COLO668 (cell line): Measurements from ENCODE around the gene TRAF4.

Source experiments
- DNase-seq: peaks from one replicate; lab custom pipeline; 2025; ENCODE audit not compliant: unreplicated experiment; lab: John Stamatoyannopoulos, UW

TRAF4 gene

DNA sequence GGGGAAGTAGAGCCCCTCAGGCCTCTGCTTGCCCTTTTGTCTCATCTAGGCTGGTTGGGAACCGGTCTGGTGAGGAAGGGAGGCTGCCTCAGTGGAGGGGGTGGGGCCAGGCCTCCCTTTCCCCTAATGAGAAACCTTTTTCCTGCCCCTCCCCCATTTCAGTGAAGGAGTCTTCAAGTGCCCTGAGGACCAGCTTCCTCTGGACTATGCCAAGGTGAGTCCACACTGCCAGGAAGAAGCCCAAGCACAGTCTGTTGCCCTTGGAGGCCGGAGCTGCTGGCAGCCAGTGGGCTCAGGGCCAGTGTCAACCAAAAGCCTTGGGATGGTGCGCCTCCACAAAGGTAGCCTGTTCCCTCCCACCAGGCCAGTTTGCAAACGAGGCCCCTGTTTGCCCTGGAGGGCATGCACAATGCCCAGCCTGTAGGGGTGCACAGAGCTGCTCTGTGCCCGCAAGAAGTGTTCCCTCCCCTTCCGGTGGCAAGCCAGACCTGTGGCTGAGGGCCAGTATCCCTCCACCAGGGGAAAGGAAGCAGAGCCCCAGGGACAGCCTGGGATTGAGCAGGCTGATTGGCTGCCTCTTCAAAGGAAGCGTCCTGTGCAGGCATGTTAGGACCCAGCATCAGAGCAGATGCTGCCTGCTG lies 3.4 kb downstream of the TRAF4 start:
- DNase-seq = no peak

DNA sequence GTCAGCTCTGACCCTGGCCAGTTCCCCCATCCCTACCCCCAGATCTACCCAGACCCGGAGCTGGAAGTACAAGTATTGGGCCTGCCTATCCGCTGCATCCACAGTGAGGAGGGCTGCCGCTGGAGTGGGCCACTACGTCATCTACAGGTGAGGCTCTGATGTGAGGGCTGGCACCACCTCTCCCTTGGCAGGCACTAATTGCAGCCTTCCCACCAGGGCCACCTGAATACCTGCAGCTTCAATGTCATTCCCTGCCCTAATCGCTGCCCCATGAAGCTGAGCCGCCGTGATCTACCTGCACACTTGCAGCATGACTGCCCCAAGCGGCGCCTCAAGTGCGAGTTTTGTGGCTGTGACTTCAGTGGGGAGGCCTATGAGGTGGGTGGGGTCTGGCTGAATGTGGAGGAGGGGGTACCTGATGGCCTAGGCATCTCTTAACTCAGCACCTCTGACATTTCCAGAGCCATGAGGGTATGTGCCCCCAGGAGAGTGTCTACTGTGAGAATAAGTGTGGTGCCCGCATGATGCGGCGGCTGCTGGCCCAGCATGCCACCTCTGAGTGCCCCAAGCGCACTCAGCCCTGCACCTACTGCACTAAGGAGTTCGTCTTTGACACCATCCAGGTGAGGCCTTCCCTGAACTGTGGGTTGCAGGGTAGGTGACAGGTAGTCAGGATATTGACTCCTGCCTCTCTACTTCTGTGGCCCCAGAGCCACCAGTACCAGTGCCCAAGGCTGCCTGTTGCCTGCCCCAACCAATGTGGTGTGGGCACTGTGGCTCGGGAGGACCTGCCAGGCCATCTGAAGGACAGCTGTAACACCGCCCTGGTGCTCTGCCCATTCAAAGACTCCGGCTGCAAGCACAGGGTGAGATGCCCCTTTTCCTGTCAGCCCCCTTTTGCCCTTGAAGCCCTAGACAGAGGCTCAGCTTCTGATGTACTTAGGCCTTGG lies 4.3 kb downstream of the TRAF4 start:
- no peak for DNase-seq

DNA sequence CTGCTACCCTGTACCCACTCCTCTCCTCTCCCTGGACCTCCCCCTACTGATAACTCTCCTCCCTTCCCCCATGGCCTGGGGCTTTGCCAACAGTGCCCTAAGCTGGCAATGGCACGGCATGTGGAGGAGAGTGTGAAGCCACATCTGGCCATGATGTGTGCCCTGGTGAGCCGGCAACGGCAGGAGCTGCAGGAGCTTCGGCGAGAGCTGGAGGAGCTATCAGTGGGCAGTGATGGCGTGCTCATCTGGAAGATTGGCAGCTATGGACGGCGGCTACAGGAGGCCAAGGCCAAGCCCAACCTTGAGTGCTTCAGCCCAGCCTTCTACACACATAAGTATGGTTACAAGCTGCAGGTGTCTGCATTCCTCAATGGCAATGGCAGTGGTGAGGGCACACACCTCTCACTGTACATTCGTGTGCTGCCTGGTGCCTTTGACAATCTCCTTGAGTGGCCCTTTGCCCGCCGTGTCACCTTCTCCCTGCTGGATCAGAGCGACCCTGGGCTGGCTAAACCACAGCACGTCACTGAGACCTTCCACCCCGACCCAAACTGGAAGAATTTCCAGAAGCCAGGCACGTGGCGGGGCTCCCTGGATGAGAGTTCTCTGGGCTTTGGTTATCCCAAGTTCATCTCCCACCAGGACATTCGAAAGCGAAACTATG lies 5.2 kb downstream of the TRAF4 start:
- DNase-seq = no peak

DNA sequence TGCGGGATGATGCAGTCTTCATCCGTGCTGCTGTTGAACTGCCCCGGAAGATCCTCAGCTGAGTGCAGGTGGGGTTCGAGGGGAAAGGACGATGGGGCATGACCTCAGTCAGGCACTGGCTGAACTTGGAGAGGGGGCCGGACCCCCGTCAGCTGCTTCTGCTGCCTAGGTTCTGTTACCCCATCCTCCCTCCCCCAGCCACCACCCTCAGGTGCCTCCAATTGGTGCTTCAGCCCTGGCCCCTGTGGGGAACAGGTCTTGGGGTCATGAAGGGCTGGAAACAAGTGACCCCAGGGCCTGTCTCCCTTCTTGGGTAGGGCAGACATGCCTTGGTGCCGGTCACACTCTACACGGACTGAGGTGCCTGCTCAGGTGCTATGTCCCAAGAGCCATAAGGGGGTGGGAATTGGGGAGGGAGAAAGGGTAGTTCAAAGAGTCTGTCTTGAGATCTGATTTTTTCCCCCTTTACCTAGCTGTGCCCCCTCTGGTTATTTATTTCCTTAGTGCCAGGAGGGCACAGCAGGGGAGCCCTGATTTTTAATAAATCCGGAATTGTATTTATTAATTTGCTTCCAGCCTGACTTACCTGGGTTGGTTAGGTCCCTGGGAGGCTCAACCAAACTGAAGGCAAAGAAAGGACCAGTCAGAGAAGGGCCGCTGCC lies 5.8 kb downstream of the TRAF4 start:
- DNase-seq = no peak

DNA sequence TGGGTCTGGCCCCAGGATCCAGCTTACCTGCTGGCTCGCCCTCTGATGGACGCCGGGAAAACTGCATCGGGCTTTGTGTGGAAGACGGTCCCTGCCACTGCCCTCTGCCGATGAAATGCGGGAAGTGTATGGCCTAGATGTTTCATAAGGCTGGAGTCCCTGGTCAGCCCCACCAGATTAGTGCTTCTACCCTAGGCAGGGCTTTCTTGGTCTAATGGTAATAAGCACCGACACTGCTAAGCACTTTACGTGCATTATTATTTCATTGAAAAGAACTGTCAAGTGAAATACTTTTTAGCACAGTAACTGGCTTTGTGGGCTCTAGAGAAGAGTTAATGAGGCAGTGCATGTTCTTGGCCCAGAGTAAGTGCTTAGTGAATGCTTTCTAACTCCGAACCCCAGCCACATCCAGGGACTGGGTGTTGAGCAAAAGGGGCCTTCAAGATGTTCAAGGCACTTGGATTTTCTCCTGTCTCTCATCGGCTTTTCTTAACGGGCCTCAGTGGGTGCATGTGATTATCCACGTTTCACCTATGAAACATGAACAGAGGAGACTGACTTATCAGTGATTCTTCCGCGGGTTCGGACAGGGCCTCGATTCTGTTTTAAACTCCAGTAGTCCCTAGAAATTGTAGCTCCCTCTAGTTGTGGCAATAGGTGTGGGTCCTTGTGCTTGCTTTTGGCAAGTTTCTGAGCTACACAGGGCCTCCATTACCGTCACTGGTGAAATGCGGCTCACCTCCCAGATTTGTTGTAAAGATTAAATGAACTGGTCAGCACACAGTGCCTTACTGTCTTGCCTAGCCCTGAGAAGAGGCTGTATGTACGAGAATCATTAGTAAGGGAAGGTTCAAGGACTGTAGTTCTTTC lies 6.6 kb downstream of the TRAF4 start:
- DNase-seq = peak; percentile 87

DNA sequence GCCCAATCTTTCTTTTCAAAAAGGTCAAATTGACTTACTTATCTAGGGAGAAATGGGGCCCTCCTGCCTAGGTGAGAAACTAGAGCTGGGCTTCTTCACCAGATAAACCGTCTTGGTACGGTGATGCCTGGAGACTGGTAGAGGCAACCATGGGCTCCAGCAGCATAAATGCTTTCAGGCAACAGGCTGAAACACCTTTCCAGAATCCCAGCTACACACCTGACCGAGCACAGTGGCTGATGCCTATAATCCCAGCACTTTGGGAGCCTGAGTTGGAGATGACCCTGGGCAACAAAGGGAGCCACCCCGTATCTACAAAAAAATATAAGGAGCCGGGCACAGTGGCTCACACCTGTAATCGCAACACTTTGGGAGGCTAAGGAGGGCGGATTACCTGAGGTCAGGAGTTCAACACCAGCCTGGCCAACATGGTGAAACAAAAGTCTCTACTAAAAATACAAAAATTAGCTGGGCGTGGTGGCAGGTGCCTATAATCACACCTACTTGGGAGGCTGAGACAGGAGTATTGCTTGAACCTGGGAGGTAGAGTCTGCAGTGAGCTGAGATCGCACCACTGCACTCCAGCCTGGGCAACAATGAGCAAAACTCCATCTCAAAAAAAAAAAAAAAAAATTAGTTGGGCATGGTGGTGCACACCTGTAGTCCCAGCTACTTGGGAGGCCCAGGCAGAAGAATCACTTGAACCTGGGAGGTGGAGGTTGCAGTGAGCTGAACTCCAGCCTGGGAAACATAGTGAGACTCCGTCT lies 8.0 kb downstream of the TRAF4 start:
- no peak for DNase-seq

DNA sequence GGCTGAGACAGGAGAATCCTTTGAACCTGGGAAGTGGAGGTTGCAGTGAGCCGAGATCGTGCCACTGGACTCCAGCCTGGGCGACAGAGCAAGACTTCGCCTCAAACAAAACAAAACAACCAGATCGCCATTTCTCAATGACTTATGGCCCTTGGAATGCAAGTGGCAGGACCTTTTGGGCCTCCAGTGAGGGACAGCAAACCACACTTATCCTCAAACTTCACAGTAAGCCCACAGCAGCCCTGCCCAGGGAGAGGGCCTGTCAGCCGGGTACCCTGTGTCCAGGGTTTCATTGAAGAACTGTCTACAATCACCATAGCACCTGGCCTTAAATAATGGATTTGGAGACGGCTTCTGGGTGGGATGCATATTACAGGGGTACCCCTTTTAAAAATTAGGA lies 11.7 kb downstream of the TRAF4 start:
- no peak for DNase-seq

DNA sequence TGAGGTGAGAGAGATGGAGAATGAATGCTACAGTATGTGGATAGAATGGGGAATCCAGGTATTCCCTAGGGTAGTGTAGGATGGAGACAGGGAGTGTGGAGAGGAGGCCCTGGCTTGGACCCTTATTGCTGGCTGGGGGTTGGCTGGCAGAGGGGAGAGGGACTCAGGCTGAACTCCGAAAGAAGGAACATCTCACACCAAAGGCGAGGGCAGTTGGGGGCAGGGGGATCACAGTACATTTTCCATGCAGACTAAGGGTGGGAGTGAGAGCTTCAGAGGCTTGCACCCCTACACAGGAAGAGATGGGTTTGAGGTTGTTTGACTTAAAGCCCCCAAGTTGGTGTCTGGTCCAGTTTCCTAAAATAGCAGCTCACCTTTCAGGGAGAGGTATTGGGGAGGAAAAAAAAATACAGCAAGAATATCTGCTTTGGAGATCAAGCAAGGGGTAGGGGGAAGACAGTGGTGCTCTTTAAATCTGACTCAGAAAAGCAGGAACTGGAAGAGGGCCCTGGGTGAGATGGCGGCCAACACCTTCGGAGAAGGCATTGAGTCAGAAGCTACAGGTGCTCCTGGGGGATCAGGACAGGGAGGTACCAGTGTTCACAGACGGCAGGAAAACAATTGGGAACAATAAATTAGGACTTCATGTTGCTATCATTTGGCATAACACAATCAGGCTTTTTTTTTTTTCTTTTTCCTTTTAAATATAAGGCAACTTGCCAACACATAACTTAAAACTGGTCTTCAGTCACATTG lies 12.4 kb downstream of the TRAF4 start:
- no peak for DNase-seq

DNA sequence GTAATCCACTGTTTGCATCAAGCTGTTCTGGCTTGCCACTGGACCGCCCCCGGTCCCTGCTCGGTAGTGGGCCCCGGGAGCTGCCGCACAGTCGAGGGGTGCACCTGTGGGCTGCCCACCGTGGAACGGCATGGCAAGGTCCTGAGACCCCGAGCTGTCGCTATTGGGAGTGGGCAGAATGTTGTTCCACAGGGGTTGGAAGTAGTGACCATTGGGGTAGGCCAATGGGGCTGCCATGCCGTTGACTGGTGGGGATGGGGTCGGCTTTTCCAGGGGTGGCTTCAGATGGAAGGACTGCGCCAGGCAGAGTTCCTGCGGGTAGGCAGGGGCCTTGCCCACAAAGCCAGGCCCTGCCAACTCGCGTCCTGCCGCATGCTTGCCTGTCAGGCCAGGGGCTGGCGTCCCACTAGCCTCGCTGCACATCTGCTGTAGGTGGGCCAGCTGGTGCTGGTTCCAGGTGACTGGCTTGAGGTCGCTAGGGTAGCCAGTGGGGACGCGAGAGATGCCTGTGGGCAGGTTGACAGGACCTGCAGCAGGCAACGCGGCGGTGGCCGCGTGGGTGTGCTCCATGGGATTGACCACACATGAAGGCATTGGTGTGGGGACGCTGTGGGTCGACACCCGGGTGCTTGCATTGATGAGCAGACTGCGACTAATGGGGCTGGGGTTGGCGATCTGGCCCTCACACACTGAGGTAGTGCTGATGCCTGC lies 14.8 kb downstream of the TRAF4 start:
- DNase-seq = no peak

DNA sequence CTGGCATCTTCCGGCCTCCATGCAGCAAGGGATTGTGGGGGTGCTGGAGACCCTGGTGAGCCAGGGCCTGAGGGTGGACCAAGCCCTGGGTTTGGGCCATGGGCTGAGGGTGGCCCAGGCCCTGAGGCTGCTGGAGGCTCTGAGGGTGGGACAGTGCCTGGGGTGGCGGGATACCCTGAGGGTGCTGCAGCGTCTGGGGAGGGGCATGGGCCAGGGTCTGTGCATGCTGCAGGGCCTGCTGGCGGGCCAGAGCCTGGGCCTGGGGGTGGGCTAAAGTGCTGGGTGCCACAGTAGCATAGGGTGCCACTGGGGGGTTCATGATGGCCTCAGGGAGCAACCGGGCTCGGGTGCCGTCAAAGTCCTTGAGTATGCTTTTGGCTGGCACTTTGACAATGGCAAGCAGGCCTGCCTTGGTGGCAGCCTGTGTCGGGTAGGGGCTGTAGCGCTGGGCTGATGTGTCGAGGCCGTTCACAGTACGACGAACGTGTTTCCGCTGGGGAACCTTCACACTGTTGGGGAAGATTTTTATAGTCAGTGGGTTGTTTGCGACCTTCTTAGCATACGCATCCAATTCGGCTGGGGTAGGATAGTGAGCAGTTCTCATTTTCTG lies 15.6 kb downstream of the TRAF4 start:
- DNase-seq = no peak

DNA sequence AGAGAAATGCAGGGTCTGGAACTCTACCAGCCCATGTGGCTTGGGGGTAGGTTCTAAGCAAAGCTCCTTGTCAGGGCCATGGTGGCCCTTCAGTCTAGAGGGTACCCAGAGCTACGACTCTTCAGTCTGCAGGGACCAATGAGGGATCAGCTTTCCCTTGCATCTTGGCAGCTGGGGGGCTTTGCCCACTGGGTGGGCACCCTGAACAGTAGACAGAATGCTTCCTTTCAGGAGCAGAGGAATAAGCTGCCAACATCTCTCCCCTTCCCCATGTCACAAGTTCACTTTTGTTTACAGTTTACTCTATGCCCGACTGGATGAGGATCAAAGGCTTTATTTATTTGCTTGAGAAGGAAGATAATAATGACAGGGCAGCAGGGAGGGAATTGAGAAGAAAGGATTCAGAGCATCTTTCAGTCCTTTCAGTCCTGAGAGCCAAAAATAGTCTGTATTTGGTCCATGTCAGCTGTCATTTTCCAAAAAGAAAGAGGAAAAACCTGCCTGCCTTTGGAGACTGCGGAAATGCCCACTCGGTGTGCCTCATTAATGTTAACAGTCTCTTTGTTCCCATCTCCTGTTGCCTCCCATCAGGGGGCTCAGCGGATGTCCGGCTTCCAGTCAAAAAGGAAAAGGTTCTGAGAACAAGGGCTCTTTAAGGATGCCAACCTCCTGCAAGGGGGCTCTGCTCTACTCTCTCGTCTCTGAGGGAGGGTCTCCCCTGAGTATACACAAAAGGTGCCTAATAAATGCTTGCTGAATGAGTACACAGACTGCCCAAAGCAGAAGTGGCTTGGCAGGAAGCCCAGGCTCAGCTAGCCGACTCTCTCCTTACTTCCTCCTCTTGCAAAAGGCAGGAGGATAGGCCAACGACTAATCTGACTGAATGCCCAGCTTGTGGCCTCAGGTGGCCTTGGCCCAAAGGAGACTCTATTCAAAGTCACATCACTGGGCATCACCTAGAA lies 17.1 kb downstream of the TRAF4 start:
- peak; percentile 4 for DNase-seq

DNA sequence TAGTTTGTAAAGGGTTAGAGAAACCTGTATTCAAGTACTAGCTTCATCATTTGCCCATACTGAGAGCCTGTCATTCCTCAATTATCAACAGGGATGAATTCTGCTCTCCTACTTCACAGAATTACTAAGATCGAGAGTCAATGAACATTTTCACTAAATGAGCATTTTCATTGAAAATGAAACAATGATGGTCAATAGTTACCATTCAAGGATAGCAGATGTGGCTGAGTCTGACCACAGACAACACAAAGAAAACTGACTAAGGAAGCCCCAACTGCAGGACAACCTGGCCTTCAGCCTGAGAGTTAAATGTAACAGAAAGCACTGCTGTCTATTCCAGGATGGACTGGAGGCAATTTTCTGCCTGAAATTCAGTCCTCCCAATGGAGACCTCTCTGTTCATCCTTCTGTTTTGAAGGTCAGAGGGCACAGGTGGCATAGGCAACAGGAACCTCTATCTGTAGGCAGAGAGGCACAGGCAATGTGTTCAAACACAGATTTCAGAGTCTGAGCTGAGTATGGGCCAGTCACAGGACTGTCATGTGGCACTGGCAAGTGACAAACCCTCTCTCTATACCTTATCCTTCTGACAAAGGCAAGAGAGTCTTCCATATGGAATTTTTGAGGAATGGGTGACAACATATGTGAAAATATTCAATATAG lies 19.5 kb downstream of the TRAF4 start:
- DNase-seq = no peak

DNA sequence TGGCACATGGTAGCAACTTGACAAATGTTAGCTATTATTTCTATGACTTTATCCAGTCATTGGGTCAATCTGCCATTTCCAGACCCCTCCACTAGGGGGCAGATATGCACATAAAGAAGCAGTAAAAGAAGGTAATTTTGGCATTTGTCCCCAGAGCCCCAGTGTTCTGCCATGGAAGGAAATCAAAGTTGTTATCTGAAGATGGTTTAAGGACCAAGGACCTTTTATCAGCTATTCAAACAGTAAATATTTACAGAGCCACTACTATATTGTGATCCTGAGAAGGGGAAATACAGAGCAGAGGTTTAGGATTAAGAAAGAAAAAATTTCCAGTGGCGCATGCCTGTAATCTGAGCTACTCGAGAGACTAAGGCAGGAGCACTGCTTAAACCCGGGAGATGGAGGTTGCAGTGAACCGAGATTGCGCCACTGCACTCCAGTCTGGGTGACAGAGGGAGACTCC lies 20.0 kb downstream of the TRAF4 start:
- peak; percentile 45 for DNase-seq

DNA sequence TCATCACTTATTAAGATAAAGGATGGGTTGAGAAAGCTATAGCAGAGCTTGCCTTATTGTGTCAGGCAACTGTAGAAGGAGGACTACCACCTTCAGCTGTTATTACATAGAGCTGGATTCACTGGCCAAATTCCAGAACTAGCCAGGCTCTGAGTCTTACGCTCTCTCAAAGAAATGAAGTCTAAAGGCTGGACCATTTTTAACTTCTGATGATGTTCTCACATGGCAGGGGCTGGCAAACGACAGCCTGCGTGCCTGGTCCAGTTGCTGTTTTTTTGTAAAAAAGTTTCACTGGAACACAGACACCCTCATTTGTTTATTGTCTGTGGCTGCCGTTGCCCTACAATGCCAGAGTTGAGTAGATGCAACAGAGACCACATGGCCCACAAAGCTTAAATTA lies 21.2 kb downstream of the TRAF4 start:
- DNase-seq = no peak

DNA sequence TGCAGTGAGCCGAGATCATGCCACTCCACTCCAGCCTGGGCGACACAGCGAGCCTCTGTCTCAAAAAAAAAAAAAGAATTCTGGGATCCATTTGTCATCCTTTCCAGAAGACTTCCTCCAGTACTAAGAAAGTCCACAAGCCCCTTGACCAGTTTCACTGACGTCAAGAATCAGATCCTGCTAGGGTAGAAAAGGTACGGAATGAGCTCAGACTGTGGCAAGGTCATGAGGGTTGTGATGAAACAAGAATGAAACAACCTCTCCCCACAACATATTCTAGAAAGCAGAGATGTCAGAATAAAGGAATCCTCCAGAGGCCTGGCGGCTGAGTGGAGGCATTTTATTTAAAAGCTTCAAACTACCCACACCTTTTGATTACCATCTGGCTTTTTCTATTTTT lies 29.9 kb downstream of the TRAF4 start:
- DNase-seq = no peak

DNA sequence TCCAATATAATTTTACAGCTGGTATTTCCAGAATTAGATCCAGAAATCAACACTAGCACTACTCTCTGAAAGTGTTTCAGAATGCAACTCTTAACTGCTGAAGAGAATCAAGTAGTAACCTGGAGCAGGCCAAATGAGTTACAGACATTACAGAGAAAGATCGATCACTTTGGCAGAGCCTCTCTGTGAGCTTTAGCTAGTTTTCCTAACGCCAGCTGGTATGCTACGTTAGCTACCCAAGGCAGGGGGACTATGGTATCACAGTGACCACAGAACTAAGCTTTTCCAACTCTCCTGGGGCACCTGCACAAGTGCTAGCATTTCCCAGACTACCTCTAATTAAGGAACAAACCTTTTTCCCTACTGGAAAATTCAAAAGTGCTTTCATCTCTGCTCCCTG lies 30.4 kb downstream of the TRAF4 start:
- no peak for DNase-seq
